Right lobe of liver (tissue), 6 donors: ENCODE measurements around the gene PIK3C2G. TPM values are rescaled to one million over a fixed set of nuclear protein-coding genes. Genes with fewer than 3 reads are reported as not detected.

Experiments
- ATAC-seq, 4 donors: fragments of 200-7000 bp; cut with Tn5 transposase; one replicate each; pipeline ENCODE4 v1.9.1; 2020; ENCODE audit warnings: mild to moderate bottlenecking in 4 of 4, moderate library complexity in 4 of 4
- DNase-seq, 3 donors: peaks; one replicate each; pipeline ENCODE4 v3.0.0-alpha.2; 2020
- H3K27ac ChIP-seq, 3 donors: fragments of 200-600 bp; one replicate each; pipeline ENCODE4 v1.8.0; 2022
- H3K27me3 ChIP-seq, 2 donors: fragments of 200-600 bp; one replicate each; pipeline ENCODE4 v1.8.0; 2022
- H3K36me3 ChIP-seq, 4 donors: fragments of 200-600 bp; sonication (generic) in 1 of 4; one replicate each; pipeline versions ENCODE4 v1.5.1 to v1.8.0; 2017 to 2022; ENCODE audit warnings: control low read depth in 1 of 4
- H3K4me1 ChIP-seq, 4 donors: fragments of 200-600 bp; sonication (generic) in 1 of 4; one replicate each; pipeline versions ENCODE4 v1.5.1 to v1.8.0; 2017 to 2022; ENCODE audit warnings: control low read depth in 1 of 4
- H3K4me3 ChIP-seq, 3 donors: fragments of 200-600 bp; one replicate each; pipeline ENCODE4 v1.8.0; 2022
- H3K9me3 ChIP-seq, 4 donors: fragments of 200-600 bp; sonication (generic) in 1 of 4; one replicate each; pipeline versions ENCODE4 v1.5.1 to v1.8.0; 2017 to 2022; ENCODE audit warnings: control low read depth in 1 of 4
- CTCF ChIP-seq, 4 donors: fragments of 200-600 bp in 3 of 4; fragments of 450-650 bp in 1 of 4; IDR thresholded peaks; one replicate each; pipeline versions ENCODE4 v1.5.1 to v1.8.0; 2016 to 2022; ENCODE audit warnings: antibody characterized with exemption in 4 of 4, mild to moderate bottlenecking in 2 of 4
- POLR2A ChIP-seq: fragments of 450-650 bp; IDR thresholded peaks from one replicate; pipeline ENCODE4 v1.6.1; 2017; ENCODE audit warnings: antibody characterized with exemption, mild to moderate bottlenecking
- WGBS: methylation state at CpG from one replicate; pipeline ENCODE4 v1.1.6; 2018; ENCODE audit warnings: low coverage, low lambda C conversion rate; ENCODE audit not compliant: insufficient coverage; ENCODE audit errors: missing lambda C conversion rate; 5-methylcytosine and 5-hydroxymethylcytosine counted together
- intact Hi-C, 2 donors: fragments of 100-400 bp; cut with DNase I; formaldehyde crosslinking; loops; one replicate each; pipeline versions ENCODE4 v1.11.2 to v1.14.1; 2022
- total RNA-seq, 6 experiments: library from RNA; depleted of rRNA in 2 of 6; stranded (reverse); fragments of >200 nt in 2 of 6; fragmentation: NEBNext Ultra II Directional in 3 of 6; extraction: Animal tissue kit (Norgen Biotek cat#: 25700) in 3 of 6; gene quantifications; one replicate each; pipeline versions ENCODE4 v1.1.0 to v1.2.4, GENCODE V29; 2016 to 2023
- donor health status: DM: no; HTN: yes; CAD: no.
- donor health status: DM: no; HTN: no; CAD: no.
- donor health status: DM: no; HTN: no; CAD: no.
- donor health status: DM: no; HTN: yes; CAD: no.
- donor health status: DM: no; HTN: yes; CAD: no.

Gene PIK3C2G
- total RNA-seq, 6 experiments from 2014 or later: 12.5 to 30.5 (median 24.8) TPM

DNA sequence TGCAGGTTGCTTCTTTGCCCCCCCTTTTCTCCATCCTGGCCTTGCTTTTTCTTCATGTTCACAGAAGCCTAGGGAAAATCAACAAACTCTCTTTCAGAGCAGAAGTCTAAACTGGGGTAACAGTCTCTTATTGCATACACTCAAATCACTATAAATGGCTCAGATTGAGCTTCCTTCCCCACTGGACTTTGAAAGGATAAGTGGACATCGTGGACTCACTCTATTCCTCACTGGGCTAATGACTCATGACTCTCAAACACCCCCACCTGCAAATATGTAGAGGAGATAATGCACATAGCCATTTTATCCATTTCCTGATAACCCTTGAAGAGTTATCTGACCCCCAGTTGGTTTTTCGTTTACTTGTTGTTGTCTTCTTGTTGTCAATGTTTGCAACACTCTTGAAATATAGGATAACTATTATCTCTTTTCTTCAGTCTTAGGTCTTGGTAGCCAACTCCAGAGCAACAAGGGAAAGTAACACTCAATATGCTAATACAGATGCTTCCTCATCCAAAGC is 221.3 kb downstream of the PIK3C2G start:
- H3K36me3 ChIP-seq: no peaks in the 10 kb centered on the region
- no peaks in the 10 kb centered on the region for H3K4me1 ChIP-seq
- H3K27me3 ChIP-seq: no peaks in the 10 kb centered on the region
- intact Hi-C loops: no loop called here
- no peak for ATAC-seq
- WGBS: 57% methylated on average over 2 of the region's 2 CpGs
- no peak for TF ChIP-seq CTCF (IDR thresholded peaks at IDR 0.05)
- no peak for TF ChIP-seq POLR2A
- no peak overlapping the region for H3K27ac ChIP-seq
- H3K9me3 ChIP-seq: no peaks in the 10 kb centered on the region
- no peak for DNase-seq
- H3K4me3 ChIP-seq: no peak overlapping the region

DNA sequence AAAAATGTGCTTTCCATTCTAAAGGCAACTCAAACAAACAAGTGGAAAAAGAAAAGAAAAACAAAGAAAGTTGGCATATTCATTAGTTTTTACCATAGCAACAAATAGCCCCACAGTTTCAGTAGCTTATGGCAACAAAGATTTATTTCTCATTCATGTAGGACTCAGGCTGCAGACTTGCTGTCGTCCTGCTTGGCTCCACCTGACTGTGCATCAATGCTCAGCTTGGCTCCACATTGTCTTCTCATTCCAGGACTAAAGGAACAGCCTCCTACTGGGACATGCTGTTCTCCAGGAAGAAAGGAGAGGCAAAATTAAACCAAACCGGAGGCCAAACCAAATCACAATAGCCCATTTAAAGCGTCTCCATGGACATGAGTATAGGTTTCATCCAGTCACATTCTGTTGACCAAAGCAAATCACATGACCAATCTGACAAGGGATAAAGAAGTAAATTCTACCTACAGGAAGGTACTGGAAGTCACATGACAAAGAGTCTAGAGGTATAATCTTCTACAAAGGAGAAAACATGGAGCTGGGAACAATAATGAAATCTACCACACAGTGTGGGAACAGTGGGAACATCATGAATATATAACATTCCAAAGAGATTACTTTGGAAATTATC is 222.5 kb downstream of the PIK3C2G start:
- H3K36me3 ChIP-seq: no peaks in the 10 kb centered on the region
- H3K4me1 ChIP-seq: no peaks in the 10 kb centered on the region
- H3K27me3 ChIP-seq: no peaks in the 10 kb centered on the region
- no peak for DNase-seq
- intact Hi-C loops: no loop called here
- no peak for ATAC-seq
- H3K9me3 ChIP-seq: no peaks in the 10 kb centered on the region
- TF ChIP-seq POLR2A (no peak), CTCF (IDR thresholded peaks at IDR 0.05) (no peak)
- H3K27ac ChIP-seq: no peak overlapping the region
- no peak overlapping the region for H3K4me3 ChIP-seq
- WGBS: 87% methylated on average over 3 of the region's 3 CpGs

DNA sequence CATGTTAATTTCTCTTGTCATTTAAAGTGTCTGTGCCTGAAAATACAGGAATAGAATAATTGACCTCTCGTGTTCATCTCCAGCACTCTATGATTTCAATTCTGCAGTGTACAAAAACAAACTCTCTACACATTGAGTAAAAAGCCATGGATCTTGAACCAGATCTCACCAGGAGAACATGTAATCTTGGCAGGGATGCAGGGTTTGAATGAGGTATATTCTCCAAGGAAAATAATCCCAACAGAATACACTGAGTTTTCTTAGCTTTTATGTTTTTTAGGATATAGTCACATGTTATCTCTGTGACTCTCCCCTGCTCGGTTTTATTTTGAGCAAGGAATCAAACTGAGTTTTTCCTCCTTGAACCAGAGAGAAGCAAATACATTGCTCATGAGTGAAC is 224.7 kb downstream of the PIK3C2G start:
- intact Hi-C loops: no loop called here
- TF ChIP-seq CTCF (IDR thresholded peaks at IDR 0.05) (no peak), POLR2A (no peak)
- Histone ChIP-seq H3K36me3 (no peaks in the 10 kb centered on the region), H3K27ac (no peak overlapping the region), H3K4me3 (no peak overlapping the region), H3K4me1 (no peaks in the 10 kb centered on the region), H3K9me3 (no peaks in the 10 kb centered on the region), H3K27me3 (no peaks in the 10 kb centered on the region)
- ATAC-seq: no peak
- DNase-seq: no peak
- WGBS: 61% methylated on average over 2 of the region's 2 CpGs

DNA sequence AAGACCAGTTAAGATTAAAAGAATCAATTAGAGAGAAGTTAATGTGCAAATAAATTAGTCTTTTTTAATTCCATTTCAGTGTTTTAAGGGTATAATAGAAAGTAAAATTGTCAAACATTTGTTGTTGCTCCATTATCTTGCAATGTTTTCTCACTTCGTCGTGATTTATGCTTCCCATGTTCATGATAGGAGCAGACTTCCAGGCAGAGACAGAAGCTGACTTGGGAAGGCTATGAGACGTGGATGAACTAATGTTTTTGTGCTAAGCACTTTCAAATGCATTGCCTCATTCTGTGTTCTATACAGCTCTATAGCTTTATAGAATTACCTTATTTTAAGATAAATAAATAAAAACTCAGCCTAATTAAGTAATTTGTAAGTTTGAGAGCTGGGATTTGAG is 226.2 kb downstream of the PIK3C2G start:
- no peaks in the 10 kb centered on the region for H3K9me3 ChIP-seq
- TF ChIP-seq POLR2A (no peak), CTCF (IDR thresholded peaks at IDR 0.05) (no peak)
- H3K4me1 ChIP-seq: no peaks in the 10 kb centered on the region
- no peak overlapping the region for H3K27ac ChIP-seq
- no peaks in the 10 kb centered on the region for H3K36me3 ChIP-seq
- DNase-seq: no peak
- H3K4me3 ChIP-seq: no peak overlapping the region
- no peak for ATAC-seq
- 73% methylated on average over 3 of the region's 3 CpGs for WGBS
- intact Hi-C loops: no loop called here
- no peaks in the 10 kb centered on the region for H3K27me3 ChIP-seq
